GM18867 (cell line): Measurements from ENCODE around the gene DDX31.

Source experiments
- ATAC-seq: cut with Tn5 transposase; IDR thresholded peaks from one replicate; pipeline ENCODE4 v1.9.1; 2021; ENCODE audit warnings: mild to moderate bottlenecking, moderate library complexity; ENCODE audit not compliant: unreplicated experiment

The DDX31 gene

GRCh38 chr9:132551556-132551955 lies 118.2 kb downstream of the DDX31 start:
- no peak for ATAC-seq

DNA sequence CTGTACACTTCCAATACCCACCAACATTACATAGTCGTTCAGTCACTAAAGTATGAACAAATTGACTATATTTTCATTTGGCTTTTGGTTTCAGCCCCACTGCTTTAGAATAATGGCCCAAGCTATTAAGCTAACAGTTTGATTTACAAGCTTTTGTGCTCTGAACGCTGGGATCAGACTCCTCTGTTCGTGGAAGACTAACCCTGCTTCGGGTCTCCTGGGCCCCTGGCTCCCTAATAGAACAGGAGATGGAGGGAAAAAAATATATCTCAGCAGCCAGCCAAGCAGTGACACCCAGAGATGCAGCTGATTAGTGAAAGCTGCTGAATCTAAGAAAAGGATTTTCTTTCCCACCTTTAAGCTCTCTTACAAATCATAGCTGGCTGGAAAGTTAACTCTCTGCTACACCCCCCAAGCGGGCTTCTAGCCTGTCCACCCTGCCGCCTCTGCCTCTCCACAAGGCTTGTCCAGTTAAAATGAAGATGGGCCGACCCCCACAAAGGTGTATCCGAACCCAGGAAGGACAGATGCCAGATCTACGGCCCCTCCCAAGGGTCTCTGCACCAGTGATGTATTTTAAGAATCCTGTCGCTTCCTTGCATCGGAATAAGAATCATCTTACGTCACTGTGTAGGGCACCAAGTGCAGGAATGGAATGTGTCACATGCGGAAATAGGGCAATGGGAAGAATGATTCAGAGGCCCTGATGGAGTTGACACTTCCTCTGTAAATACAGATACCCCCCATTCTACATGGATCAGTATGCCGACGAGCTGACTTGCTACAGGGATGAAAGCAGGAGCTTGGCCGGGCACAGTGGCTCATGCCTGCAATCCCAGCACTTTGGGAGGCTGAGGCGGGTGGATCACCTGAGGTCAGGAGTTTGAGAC lies 120.8 kb downstream of the DDX31 start:
- no peak for ATAC-seq

DNA sequence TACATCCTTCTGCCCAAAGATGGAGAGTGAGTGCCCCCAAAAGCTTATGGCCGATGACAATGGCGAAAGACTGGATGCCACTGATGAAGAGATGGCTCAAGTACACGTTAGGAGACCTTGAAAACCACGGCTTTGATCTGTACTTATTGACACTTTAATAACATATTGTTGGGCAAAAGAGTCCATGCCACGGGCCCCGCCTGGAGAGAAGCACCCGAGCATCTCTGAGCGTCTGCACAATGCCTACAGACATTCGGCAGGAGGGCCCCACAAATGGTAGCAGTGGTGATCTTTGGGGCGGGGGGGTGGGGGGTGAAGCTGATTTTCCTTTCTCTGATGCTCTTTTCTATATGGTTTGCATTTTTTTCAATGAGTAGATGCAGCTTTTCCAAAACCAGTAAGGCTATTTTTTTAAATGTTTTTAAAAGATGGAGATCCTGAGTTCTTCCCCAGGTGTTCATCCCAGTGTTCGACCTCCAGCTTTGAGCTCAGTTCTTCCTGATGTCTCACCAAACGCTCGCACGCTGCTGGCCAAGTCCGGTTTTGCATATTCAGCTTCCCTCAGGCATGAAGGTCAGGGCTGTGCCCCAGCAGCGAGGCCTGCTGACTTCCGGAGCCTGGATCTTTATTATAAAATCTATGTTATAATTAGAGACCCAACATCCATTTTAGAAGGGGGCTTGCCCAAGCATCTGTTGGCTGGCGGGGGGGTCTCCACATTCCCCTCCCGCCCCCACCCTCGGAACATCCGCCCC lies 121.6 kb downstream of the DDX31 start:
- ATAC-seq = no peak

GRCh38 chr9:132547436-132547835 lies 122.3 kb downstream of the DDX31 start:
- no peak for ATAC-seq

GRCh38 chr9:132547052-132547431 lies 122.7 kb downstream of the DDX31 start:
- no peak for ATAC-seq

- ATAC-seq = no peak
Observed at GRCh38 chr9:132546148-132547051, 123.4 kb downstream of the DDX31 start.

GRCh38 chr9:132545578-132545977 lies 124.2 kb downstream of the DDX31 start:
- ATAC-seq = no peak

DNA sequence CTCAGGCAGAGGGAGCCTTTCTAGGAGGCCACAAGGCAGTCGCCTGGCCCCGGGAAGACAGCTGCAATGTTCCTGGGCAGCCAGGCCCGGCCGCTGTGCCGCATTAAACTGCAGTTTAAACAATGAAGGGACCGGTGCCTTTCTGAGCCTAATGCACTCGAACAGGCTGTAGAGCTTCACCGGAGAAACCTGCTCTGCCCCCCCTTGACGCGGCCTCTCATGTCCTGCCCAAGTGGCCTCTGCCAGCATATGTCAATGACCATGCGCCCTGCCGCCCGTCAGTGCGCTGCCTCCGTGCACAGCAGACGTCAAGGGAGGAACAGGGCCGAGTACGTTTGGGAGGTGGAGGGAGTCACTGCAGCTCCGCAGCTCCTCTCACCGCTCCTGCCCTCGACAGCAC lies 125.8 kb downstream of the DDX31 start:
- no peak for ATAC-seq

DNA sequence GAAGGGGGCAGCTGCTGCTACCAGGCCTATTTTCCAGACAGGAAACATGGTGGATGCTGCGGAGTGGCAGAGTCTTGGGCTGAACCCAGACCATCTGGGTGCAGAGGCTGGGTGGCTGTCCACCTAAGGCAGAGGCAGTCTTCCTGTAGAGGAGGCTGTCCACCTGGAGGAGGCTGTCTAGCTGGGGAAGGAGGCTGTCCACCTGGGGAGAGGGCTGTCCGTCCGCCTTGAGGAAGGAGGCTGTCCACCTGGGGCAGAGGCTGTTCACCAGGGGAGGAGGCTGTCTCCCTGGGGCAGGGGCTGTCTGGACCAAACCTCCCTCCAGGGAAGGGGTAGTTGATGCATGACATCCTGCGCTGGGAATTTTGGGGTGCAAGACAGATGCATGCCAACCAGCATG lies 126.5 kb downstream of the DDX31 start:
- no peak for ATAC-seq
